ENCODE results near the gene ZFP36.

DNA sequence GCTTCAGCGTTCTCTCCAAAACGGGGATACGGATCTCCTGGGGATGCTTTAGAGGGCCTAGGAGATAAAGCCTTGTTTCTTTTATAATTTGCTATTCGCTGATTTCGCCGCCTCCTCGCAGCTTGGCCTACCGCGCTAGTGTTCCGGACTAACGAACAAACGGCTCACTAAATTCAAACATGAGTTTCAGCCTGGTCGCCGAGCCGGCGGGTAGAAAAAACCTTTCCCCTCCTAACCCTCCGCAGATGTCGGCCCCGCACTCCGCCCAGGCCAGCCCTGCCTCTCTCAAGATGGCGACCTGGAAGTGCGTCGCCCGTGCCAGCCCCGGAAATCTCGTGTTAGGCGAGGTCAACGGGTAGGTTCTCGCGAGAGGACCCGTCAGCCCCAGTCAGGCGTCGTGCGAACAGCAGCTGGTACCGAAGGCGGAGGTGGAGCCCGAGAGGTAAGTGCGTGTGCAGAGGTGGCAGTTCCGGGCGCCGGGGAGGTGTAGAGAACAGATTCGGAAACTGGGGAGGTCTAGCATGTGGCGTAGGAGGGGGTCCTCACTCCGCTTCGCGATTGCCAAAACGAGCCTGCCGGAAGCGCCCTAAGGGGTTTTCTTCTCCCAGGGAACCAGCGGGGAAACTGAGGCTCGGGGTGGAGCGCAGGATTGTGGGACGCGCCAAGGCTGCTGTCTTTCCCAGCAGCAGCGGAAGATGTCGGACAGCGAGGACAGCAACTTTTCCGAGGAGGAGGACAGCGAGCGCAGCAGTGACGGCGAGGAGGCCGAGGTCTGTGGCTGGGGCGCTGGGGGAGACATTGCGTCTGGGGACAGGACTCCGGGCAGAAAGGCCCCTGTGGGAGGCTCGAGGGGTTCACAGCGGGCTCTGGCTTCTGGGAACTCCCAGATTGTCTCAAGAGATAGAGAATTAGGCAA lies 38.8 kb downstream of the ZFP36 start, which contains the start of gene SUPT5H:
- TF ChIP-seq, protein P1, sequence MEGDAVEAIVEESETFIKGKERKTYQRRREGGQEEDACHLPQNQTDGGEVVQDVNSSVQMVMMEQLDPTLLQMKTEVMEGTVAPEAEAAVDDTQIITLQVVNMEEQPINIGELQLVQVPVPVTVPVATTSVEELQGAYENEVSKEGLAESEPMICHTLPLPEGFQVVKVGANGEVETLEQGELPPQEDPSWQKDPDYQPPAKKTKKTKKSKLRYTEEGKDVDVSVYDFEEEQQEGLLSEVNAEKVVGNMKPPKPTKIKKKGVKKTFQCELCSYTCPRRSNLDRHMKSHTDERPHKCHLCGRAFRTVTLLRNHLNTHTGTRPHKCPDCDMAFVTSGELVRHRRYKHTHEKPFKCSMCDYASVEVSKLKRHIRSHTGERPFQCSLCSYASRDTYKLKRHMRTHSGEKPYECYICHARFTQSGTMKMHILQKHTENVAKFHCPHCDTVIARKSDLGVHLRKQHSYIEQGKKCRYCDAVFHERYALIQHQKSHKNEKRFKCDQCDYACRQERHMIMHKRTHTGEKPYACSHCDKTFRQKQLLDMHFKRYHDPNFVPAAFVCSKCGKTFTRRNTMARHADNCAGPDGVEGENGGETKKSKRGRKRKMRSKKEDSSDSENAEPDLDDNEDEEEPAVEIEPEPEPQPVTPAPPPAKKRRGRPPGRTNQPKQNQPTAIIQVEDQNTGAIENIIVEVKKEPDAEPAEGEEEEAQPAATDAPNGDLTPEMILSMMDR (IDR thresholded peaks at IDR 0.05), result no peak
- peak; percentile 91 to 98 for TF ChIP-seq POLR2A (IDR thresholded peaks at IDR 0.05)

All from adrenal gland (tissue), 5 donors.